ENCODE measurements around the gene CORO1C. TPM values are rescaled to one million over a fixed set of nuclear protein-coding genes. Genes with fewer than 3 reads are reported as not detected.

Gene CORO1C
- total RNA-seq, 4 donors from 2014 or later = 221 to 441 (median 315) TPM

GRCh38 chr12:108630481-108631207 is 100.7 kb downstream of the CORO1C start:
- peak overlapping the region; percentile 2 to 41 (median 22) for H3K27ac ChIP-seq (replicated peaks in 1 of 4)
- TF ChIP-seq POLR2A (IDR thresholded peaks at IDR 0.05; ENCODE audit: low read depth) (no peak), CTCF (IDR thresholded peaks at IDR 0.05) (no peak), EP300 (IDR thresholded peaks at IDR 0.05) (no peak), POLR2AphosphoS5 (IDR thresholded peaks at IDR 0.05) (no peak)
- 57% methylated on average over 9 of the region's 9 CpGs for WGBS
- no peak for DNase-seq (ENCODE audit: extremely low spot score)
- peaks cover 13 to 33% (median 28%) of the 10 kb centered on the region in 4 donors for H3K4me1 ChIP-seq
- no peaks in the 10 kb centered on the region for H3K9me3 ChIP-seq
- H3K4me3 ChIP-seq = no peak overlapping the region
- intact Hi-C loops (cut with DNase I) = no loop called here
- H3K36me3 ChIP-seq = no peaks in the 10 kb centered on the region
- peaks cover 0 to 30% (median 0%) of the 10 kb centered on the region in 4 donors for H3K27me3 ChIP-seq

GRCh38 chr12:108629824-108630476 is 101.4 kb downstream of the CORO1C start:
- Histone ChIP-seq H3K4me1 (peaks cover 10 to 28% (median 23%) of the 10 kb centered on the region in 4 donors), H3K27ac (replicated peaks in 1 of 4) (peak overlapping the region; percentile 2 to 41 (median 22)), H3K27me3 (peaks cover 0 to 30% (median 0%) of the 10 kb centered on the region in 4 donors), H3K36me3 (no peaks in the 10 kb centered on the region), H3K4me3 (no peak overlapping the region), H3K9me3 (no peaks in the 10 kb centered on the region)
- WGBS = 36% methylated on average over 13 of the region's 17 CpGs
- no peak for TF ChIP-seq POLR2A (IDR thresholded peaks at IDR 0.05; ENCODE audit: low read depth)
- TF ChIP-seq POLR2AphosphoS5 (IDR thresholded peaks at IDR 0.05) = peak in 1 of 2 donors; percentile 8
- DNase-seq (ENCODE audit: extremely low spot score) = no peak
- intact Hi-C loops (cut with DNase I) = no loop called here

GRCh38 chr12:108629151-108629550 is 102.2 kb downstream of the CORO1C start:
- H3K4me3 ChIP-seq = peak overlapping the region in 1 of 4 donors; percentile 12
- intact Hi-C loops (cut with DNase I) = no loop called here

GRCh38 chr12:108627134-108627920 is 104.0 kb downstream of the CORO1C start:
- DNase-seq (ENCODE audit: extremely low spot score) = no peak
- TF ChIP-seq EP300 (IDR thresholded peaks at IDR 0.05) (no peak), CTCF (IDR thresholded peaks at IDR 0.05) (no peak), POLR2AphosphoS5 (IDR thresholded peaks at IDR 0.05) (no peak), POLR2A (IDR thresholded peaks at IDR 0.05; ENCODE audit: low read depth) (no peak)
- Histone ChIP-seq H3K9me3 (no peaks in the 10 kb centered on the region), H3K4me3 (no peak overlapping the region), H3K4me1 (peaks cover 14 to 34% (median 18%) of the 10 kb centered on the region in 4 donors), H3K27me3 (peaks cover 0 to 8% (median 0%) of the 10 kb centered on the region in 4 donors), H3K36me3 (peaks cover 0 to 5% (median 0%) of the 10 kb centered on the region in 4 donors), H3K27ac (replicated peaks in 1 of 4) (no peak overlapping the region)
- 94% methylated on average over 8 of the region's 8 CpGs for WGBS
- intact Hi-C loops (cut with DNase I) = no loop called here

More at GRCh38 chr12:108629151-108629550, 102.2 kb downstream of the CORO1C start:
- H3K9me3 ChIP-seq = no peaks in the 10 kb centered on the region
- no peak for DNase-seq (ENCODE audit: extremely low spot score)
- 79% methylated on average over 2 of the region's 5 CpGs for WGBS
- TF ChIP-seq CTCF (IDR thresholded peaks at IDR 0.05) (no peak), EP300 (IDR thresholded peaks at IDR 0.05) (no peak), POLR2A (IDR thresholded peaks at IDR 0.05; ENCODE audit: low read depth) (no peak), POLR2AphosphoS5 (IDR thresholded peaks at IDR 0.05) (no peak)
- peak overlapping the region; percentile 19 to 32 (median 28) for H3K27ac ChIP-seq (replicated peaks in 1 of 4)
- no peaks in the 10 kb centered on the region for H3K36me3 ChIP-seq
- H3K27me3 ChIP-seq = peaks cover 0 to 22% (median 0%) of the 10 kb centered on the region in 4 donors
- peaks cover 10 to 28% (median 18%) of the 10 kb centered on the region in 4 donors for H3K4me1 ChIP-seq
